ENCODE measurements around the gene SPOCK3. TPM values are rescaled to one million over a fixed set of nuclear protein-coding genes. Genes with fewer than 3 reads are reported as not detected.

The SPOCK3 gene
- total RNA-seq, 2 experiments from 2014 or later: not detected

- H3K27ac ChIP-seq (ENCODE audit: low read depth in 1 of 2, low read length in 2 of 2): no peak overlapping the region
- no peak for TF ChIP-seq CTCF (IDR thresholded peaks at IDR 0.05)
- POLR2A ChIA-PET: no interaction called here
Measured at GRCh38 chr4:166941629-166942028, 292.7 kb downstream of the SPOCK3 start.

GRCh38 chr4:166930464-166930863 is 303.8 kb downstream of the SPOCK3 start:
- Histone ChIP-seq H3K4me1 (ENCODE audit: insufficient read depth, low read length) (no peaks in the 10 kb centered on the region), H3K4me3 (ENCODE audit: low read length) (no peak overlapping the region), H3K27ac (ENCODE audit: low read depth in 1 of 2, low read length in 2 of 2) (no peak overlapping the region), H3K9me3 (ENCODE audit: control insufficient read depth in 1 of 2, insufficient read depth in 1 of 2, low read length in 2 of 2) (peaks cover 0 to 8% of the 10 kb centered on the region in 2 experiments), H3K27me3 (ENCODE audit: control insufficient read depth in 1 of 2, insufficient read depth in 2 of 2, low read length in 2 of 2) (no peaks in the 10 kb centered on the region), H3K36me3 (ENCODE audit: insufficient read depth, low read length) (no peaks in the 10 kb centered on the region)
- no peak overlapping the region for H3K27ac Mint-ChIP-seq
- intact Hi-C loops (cut with DNase I, micrococcal nuclease): no loop called here
- H3K27me3 Mint-ChIP-seq: no peaks in the 10 kb centered on the region
- no peaks in the 10 kb centered on the region for H3K4me1 Mint-ChIP-seq (ENCODE audit: low read depth)
- no peak for TF ChIP-seq CTCF (IDR thresholded peaks at IDR 0.05)
- CTCF ChIA-PET: no interaction called here
- DNase-seq (no peak), ATAC-seq (ENCODE audit: poor library complexity) (no peak)
- POLR2A ChIA-PET: no interaction called here
- no peaks in the 10 kb centered on the region for H3K36me3 Mint-ChIP-seq (ENCODE audit: low read depth)
- H3K4me3 Mint-ChIP-seq: no peak overlapping the region
- peaks cover 7% of the 10 kb centered on the region for H3K9me3 Mint-ChIP-seq

More at GRCh38 chr4:166941629-166942028, 292.7 kb downstream of the SPOCK3 start:
- no peaks in the 10 kb centered on the region for H3K36me3 ChIP-seq (ENCODE audit: insufficient read depth, low read length)
- no peak for ATAC-seq (ENCODE audit: poor library complexity)
- no peaks in the 10 kb centered on the region for H3K9me3 Mint-ChIP-seq
- H3K36me3 Mint-ChIP-seq (ENCODE audit: low read depth): no peaks in the 10 kb centered on the region
- peaks cover 0 to 5% of the 10 kb centered on the region in 2 experiments for H3K9me3 ChIP-seq (ENCODE audit: control insufficient read depth in 1 of 2, insufficient read depth in 1 of 2, low read length in 2 of 2)
- no peaks in the 10 kb centered on the region for H3K27me3 ChIP-seq (ENCODE audit: control insufficient read depth in 1 of 2, insufficient read depth in 2 of 2, low read length in 2 of 2)
- no peaks in the 10 kb centered on the region for H3K4me1 ChIP-seq (ENCODE audit: insufficient read depth, low read length)
- H3K27me3 Mint-ChIP-seq: no peaks in the 10 kb centered on the region
- no peak for DNase-seq
- H3K27ac Mint-ChIP-seq: no peak overlapping the region
- H3K4me3 Mint-ChIP-seq: no peak overlapping the region
- H3K4me1 Mint-ChIP-seq (ENCODE audit: low read depth): no peaks in the 10 kb centered on the region
- CTCF ChIA-PET: no interaction called here
- no peak overlapping the region for H3K4me3 ChIP-seq (ENCODE audit: low read length)
- intact Hi-C loops (cut with DNase I, micrococcal nuclease): no loop called here

- no peak for DNase-seq
- Histone ChIP-seq H3K27me3 (ENCODE audit: control insufficient read depth in 1 of 2, insufficient read depth in 2 of 2, low read length in 2 of 2) (no peaks in the 10 kb centered on the region), H3K4me1 (ENCODE audit: insufficient read depth, low read length) (no peaks in the 10 kb centered on the region), H3K9me3 (ENCODE audit: control insufficient read depth in 1 of 2, insufficient read depth in 1 of 2, low read length in 2 of 2) (no peaks in the 10 kb centered on the region), H3K4me3 (ENCODE audit: low read length) (no peak overlapping the region), H3K27ac (ENCODE audit: low read depth in 1 of 2, low read length in 2 of 2) (no peak overlapping the region), H3K36me3 (ENCODE audit: insufficient read depth, low read length) (no peaks in the 10 kb centered on the region)
- no peak for TF ChIP-seq CTCF (IDR thresholded peaks at IDR 0.05)
- Mint-ChIP-seq H3K27ac (no peak overlapping the region), H3K36me3 (ENCODE audit: low read depth) (no peaks in the 10 kb centered on the region), H3K9me3 (peaks cover 3% of the 10 kb centered on the region), H3K4me3 (no peak overlapping the region), H3K4me1 (ENCODE audit: low read depth) (no peaks in the 10 kb centered on the region), H3K27me3 (no peaks in the 10 kb centered on the region)
- no peak for ATAC-seq (ENCODE audit: poor library complexity)
- CTCF ChIA-PET: no interaction called here
- intact Hi-C loops (cut with DNase I, micrococcal nuclease): no loop called here
- POLR2A ChIA-PET: no interaction called here
Measured at GRCh38 chr4:166924424-166924823, 309.9 kb downstream of the SPOCK3 start.

All from CD4-positive, alpha-beta T cell (primary cell).